ENCODE data around the gene PPARA. TPM values are rescaled to one million over a fixed set of nuclear protein-coding genes. Genes with fewer than 3 reads are reported as not detected.

The PPARA gene
- total RNA-seq, 2 donors from 2014 or later, result 11.7 to 12.3 TPM

- no peak overlapping the region for H3K4me3 Mint-ChIP-seq
- DNase-seq (no peak), ATAC-seq (no peak)
- peak overlapping the region; percentile 70 for H3K27ac Mint-ChIP-seq
- H3K9me3 ChIP-seq (ENCODE audit: control insufficient read depth, low read length, poor library complexity, severe bottlenecking), result no peaks in the 10 kb centered on the region
- H3K36me3 Mint-ChIP-seq (ENCODE audit: low read depth), result no peaks in the 10 kb centered on the region
- H3K27me3 Mint-ChIP-seq, result no peaks in the 10 kb centered on the region
- H3K4me1 Mint-ChIP-seq, result no peaks in the 10 kb centered on the region
Observed at GRCh38 chr22:46108564-46109473, 41.5 kb upstream of the PPARA start.

DNA sequence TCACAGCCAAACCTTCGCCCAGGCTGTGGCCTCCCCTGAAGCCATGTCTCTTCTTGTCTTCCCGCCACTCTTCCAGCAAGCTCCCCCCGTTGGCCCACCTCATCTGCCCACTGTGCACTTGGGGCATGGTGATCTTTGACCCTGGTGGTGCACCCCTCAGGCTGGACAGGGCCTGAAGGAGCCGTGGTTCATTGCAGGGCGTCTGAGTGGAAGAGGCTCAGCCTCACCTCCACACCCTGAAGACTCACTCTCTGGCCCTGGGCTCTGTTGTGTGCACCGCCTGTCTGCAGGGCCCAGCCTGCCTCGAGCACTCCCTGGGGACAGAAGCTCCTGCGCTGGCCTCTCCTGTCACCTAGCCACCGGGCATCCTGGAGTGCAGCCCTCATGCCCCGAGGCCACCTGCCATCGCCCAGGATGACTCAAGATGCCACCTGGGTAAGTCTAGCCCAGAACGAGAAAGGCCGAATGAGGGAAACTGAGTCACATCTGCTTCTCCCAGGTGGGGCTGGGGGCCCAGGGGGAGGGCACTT is 40.8 kb upstream of the PPARA start:
- no peaks in the 10 kb centered on the region for H3K9me3 ChIP-seq (ENCODE audit: control insufficient read depth, low read length, poor library complexity, severe bottlenecking)
- ATAC-seq (no peak), DNase-seq (no peak)
- Mint-ChIP-seq H3K4me3 (no peak overlapping the region), H3K4me1 (no peaks in the 10 kb centered on the region), H3K27me3 (no peaks in the 10 kb centered on the region), H3K27ac (no peak overlapping the region), H3K36me3 (ENCODE audit: low read depth) (no peaks in the 10 kb centered on the region)

GRCh38 chr22:46110215-46110614 is 40.1 kb upstream of the PPARA start:
- DNase-seq (no peak), ATAC-seq (no peak)
- H3K9me3 ChIP-seq (ENCODE audit: control insufficient read depth, low read length, poor library complexity, severe bottlenecking), result no peaks in the 10 kb centered on the region
- no peaks in the 10 kb centered on the region for H3K27me3 Mint-ChIP-seq
- H3K4me1 Mint-ChIP-seq, result no peaks in the 10 kb centered on the region
- no peaks in the 10 kb centered on the region for H3K36me3 Mint-ChIP-seq (ENCODE audit: low read depth)
- H3K4me3 Mint-ChIP-seq, result no peak overlapping the region
- no peak overlapping the region for H3K27ac Mint-ChIP-seq

DNA sequence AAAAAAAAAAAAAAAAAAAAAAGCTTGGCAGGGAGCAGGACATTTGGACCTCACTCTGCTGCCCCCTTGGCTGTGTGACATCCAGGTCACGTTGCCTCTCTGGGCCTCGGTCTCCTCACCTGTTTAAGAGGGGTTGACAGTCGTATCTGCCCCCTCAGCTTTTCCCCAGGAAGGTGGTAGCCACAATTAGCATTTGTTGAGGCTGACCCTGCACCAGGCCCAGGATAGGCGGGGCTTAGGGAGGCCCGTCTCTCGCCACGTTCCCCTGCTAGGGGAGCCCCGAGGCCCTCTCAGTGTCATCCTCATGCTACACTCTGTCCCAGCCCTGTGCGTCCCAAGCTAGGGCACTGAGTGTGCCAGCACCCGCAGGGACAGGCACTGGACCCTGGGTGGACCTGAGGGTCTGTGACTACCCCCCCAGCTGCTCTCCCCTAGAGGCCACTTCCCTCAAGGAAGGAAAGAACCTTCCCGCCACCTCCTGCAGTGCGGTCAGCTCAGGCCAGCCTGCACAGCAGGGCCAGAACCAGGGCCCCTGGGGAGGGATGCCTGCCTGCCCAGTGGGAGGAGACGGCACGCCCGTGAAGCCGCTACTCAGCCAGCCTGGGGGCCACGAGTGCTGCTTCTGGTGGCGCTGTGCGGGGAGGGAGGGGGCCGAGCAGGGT is 38.5 kb upstream of the PPARA start:
- no peaks in the 10 kb centered on the region for H3K36me3 Mint-ChIP-seq (ENCODE audit: low read depth)
- no peak overlapping the region for H3K27ac Mint-ChIP-seq
- DNase-seq (no peak), ATAC-seq (no peak)
- H3K4me1 Mint-ChIP-seq, result no peaks in the 10 kb centered on the region
- no peaks in the 10 kb centered on the region for H3K9me3 ChIP-seq (ENCODE audit: control insufficient read depth, low read length, poor library complexity, severe bottlenecking)
- H3K27me3 Mint-ChIP-seq, result no peaks in the 10 kb centered on the region
- H3K4me3 Mint-ChIP-seq, result no peak overlapping the region

GRCh38 chr22:46112405-46112804 is 37.9 kb upstream of the PPARA start:
- Mint-ChIP-seq H3K4me1 (no peaks in the 10 kb centered on the region), H3K27ac (peak overlapping the region; percentile 59), H3K27me3 (no peaks in the 10 kb centered on the region), H3K36me3 (ENCODE audit: low read depth) (no peaks in the 10 kb centered on the region), H3K4me3 (no peak overlapping the region)
- DNase-seq, result no peak
- ATAC-seq, result no peak
- H3K9me3 ChIP-seq (ENCODE audit: control insufficient read depth, low read length, poor library complexity, severe bottlenecking), result no peaks in the 10 kb centered on the region

DNA sequence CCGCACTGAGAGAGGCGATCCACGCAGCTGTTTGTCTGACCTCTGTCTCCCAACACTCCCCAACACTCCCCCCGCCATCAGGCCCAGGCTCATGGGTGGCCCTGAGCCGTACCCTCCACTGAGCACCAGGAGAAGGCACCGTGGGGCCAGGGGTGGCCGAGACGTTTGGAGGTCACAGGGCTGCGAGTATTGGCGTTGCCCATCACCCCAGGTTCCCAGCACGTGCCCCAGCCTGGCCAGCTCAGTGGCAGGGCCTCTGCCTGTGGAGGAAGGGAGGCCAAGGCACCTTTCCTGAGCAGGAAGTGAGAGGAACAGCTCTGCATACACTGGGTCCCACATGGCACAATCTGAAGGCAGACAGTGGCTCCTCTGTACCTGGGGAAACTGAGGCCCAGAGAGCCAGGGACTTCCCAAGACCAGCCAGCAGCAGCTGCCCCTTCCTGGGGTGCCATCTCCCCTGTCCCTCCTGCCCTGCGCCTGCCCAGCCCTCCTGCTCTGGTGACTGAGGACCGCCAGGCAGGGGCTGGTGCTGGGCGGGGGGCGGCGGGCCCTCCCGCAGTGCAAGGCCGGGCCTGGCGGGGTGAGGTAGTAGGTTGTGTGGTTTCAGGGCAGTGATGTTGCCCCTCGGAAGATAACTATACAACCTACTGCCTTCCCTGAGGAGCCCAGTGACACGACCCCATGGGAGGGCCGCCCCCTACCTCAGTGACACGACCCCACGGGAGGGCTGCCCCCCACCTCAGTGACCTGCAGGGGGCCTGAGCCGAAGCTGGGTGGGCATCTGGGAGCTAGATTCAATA is 37.0 kb upstream of the PPARA start:
- Mint-ChIP-seq H3K27ac (peak overlapping the region; percentile 59), H3K36me3 (ENCODE audit: low read depth) (no peaks in the 10 kb centered on the region), H3K4me1 (peaks cover under 1% of the 10 kb centered on the region), H3K4me3 (no peak overlapping the region), H3K27me3 (no peaks in the 10 kb centered on the region)
- no peak for ATAC-seq
- H3K9me3 ChIP-seq (ENCODE audit: control insufficient read depth, low read length, poor library complexity, severe bottlenecking), result no peaks in the 10 kb centered on the region
- DNase-seq, result no peak

DNA sequence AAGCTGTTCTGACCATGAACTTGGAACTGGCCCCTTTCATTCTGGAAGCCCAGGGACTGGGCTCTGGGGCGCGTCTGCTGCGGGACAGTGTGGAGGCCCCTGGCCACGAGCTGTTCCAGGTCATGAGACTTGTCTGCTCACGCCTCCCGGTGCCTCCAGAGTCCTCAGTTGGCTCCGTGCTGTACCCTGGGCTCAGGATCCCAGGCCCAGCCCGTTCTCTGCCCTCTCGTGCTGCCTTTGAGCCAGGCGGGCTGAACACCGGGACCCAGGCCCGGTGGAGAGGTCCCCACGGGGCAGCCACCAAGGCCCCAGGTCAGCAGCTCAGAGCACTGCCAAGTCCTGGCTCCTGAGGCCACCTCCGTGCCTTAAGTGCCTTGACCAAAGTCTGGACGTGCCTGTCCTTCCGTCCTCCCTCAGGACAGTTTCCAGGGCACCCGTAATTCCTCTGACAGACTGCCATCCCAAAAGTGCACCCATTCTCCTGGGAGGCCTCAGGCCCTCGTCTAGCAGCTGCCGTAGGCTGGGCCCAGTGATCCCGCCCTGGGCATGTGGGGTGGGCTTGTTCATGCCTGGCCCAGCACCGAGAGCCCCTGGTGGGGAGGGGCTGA is 36.3 kb upstream of the PPARA start:
- H3K27me3 Mint-ChIP-seq, result no peaks in the 10 kb centered on the region
- ATAC-seq (no peak), DNase-seq (no peak)
- H3K4me1 Mint-ChIP-seq, result peaks cover 7% of the 10 kb centered on the region
- H3K4me3 Mint-ChIP-seq, result no peak overlapping the region
- H3K36me3 Mint-ChIP-seq (ENCODE audit: low read depth), result no peaks in the 10 kb centered on the region
- no peaks in the 10 kb centered on the region for H3K9me3 ChIP-seq (ENCODE audit: control insufficient read depth, low read length, poor library complexity, severe bottlenecking)
- no peak overlapping the region for H3K27ac Mint-ChIP-seq

- H3K27me3 Mint-ChIP-seq, result no peaks in the 10 kb centered on the region
- H3K9me3 ChIP-seq (ENCODE audit: control insufficient read depth, low read length, poor library complexity, severe bottlenecking), result no peaks in the 10 kb centered on the region
- peak overlapping the region; percentile 45 for H3K27ac Mint-ChIP-seq
- DNase-seq, result no peak
- H3K4me1 Mint-ChIP-seq, result peaks cover 7% of the 10 kb centered on the region
- no peak for ATAC-seq
- H3K4me3 Mint-ChIP-seq, result peak overlapping the region; percentile 41
- H3K36me3 Mint-ChIP-seq (ENCODE audit: low read depth), result no peaks in the 10 kb centered on the region
Observed at GRCh38 chr22:46114518-46115387, 35.6 kb upstream of the PPARA start.

- ATAC-seq (no peak), DNase-seq (no peak)
- Mint-ChIP-seq H3K36me3 (ENCODE audit: low read depth) (no peaks in the 10 kb centered on the region), H3K27me3 (no peaks in the 10 kb centered on the region), H3K4me3 (no peak overlapping the region), H3K27ac (peak overlapping the region; percentile 45), H3K4me1 (peaks cover 7% of the 10 kb centered on the region)
- no peaks in the 10 kb centered on the region for H3K9me3 ChIP-seq (ENCODE audit: control insufficient read depth, low read length, poor library complexity, severe bottlenecking)
Observed at GRCh38 chr22:46115388-46115678, 35.0 kb upstream of the PPARA start.

- Mint-ChIP-seq H3K27me3 (no peaks in the 10 kb centered on the region), H3K4me1 (peaks cover 7% of the 10 kb centered on the region), H3K36me3 (ENCODE audit: low read depth) (no peaks in the 10 kb centered on the region), H3K27ac (peak overlapping the region; percentile 3), H3K4me3 (no peak overlapping the region)
- DNase-seq (no peak), ATAC-seq (no peak)
- no peaks in the 10 kb centered on the region for H3K9me3 ChIP-seq (ENCODE audit: control insufficient read depth, low read length, poor library complexity, severe bottlenecking)
Observed at GRCh38 chr22:46115755-46116490, 34.4 kb upstream of the PPARA start.

GRCh38 chr22:46116491-46116958 is 33.8 kb upstream of the PPARA start:
- Mint-ChIP-seq H3K4me3 (no peak overlapping the region), H3K36me3 (ENCODE audit: low read depth) (no peaks in the 10 kb centered on the region), H3K27ac (peak overlapping the region; percentile 3), H3K4me1 (peaks cover 10% of the 10 kb centered on the region), H3K27me3 (no peaks in the 10 kb centered on the region)
- H3K9me3 ChIP-seq (ENCODE audit: control insufficient read depth, low read length, poor library complexity, severe bottlenecking), result no peaks in the 10 kb centered on the region
- DNase-seq, result peak; percentile 70 to 80 (median 79)
- peak; percentile 94 for ATAC-seq

Data from T-helper 17 cell (primary cell).